Stomach (tissue), 4 donors: ENCODE results near the gene SLC4A7.

Source experiments
- CTCF ChIP-seq, 7 experiments: fragments of 450-650 bp in 4 of 7; fragments of 200-600 bp in 3 of 7; sonication (generic) in 3 of 7; IDR thresholded peaks; one replicate each; pipeline ENCODE4 v1.5.1; 2016 to 2019; ENCODE audit warnings: antibody characterized with exemption in 7 of 7, control low read depth in 2 of 7, mild to moderate bottlenecking in 1 of 7
- EP300 ChIP-seq: sonication (generic); formaldehyde crosslinking; IDR thresholded peaks from one replicate; pipeline ENCODE4 v1.6.1; 2017; ENCODE audit warnings: antibody characterized with exemption
- POLR2A ChIP-seq, 4 donors: fragments of 450-650 bp; IDR thresholded peaks; one replicate each; pipeline ENCODE4 v1.6.1; 2016; ENCODE audit warnings: antibody characterized with exemption in 4 of 4, control low read depth in 2 of 4, mild to moderate bottlenecking in 1 of 4, moderate library complexity in 1 of 4
- POLR2AphosphoS5 ChIP-seq, 3 donors: sonication (generic); formaldehyde crosslinking; IDR thresholded peaks; one replicate each; pipeline ENCODE4 v1.6.1; 2016; ENCODE audit warnings: antibody characterized with exemption in 3 of 3

GRCh38 chr3:27462228-27462627 lies 22.0 kb downstream of the SLC4A7 start:
- TF ChIP-seq POLR2A (IDR thresholded peaks at IDR 0.05) = no peak
- TF ChIP-seq CTCF (IDR thresholded peaks at IDR 0.05) = no peak
- no peak for TF ChIP-seq EP300
- TF ChIP-seq POLR2AphosphoS5 (IDR thresholded peaks at IDR 0.05) = no peak
